Measurements from ENCODE around the gene IFI30.

DNA sequence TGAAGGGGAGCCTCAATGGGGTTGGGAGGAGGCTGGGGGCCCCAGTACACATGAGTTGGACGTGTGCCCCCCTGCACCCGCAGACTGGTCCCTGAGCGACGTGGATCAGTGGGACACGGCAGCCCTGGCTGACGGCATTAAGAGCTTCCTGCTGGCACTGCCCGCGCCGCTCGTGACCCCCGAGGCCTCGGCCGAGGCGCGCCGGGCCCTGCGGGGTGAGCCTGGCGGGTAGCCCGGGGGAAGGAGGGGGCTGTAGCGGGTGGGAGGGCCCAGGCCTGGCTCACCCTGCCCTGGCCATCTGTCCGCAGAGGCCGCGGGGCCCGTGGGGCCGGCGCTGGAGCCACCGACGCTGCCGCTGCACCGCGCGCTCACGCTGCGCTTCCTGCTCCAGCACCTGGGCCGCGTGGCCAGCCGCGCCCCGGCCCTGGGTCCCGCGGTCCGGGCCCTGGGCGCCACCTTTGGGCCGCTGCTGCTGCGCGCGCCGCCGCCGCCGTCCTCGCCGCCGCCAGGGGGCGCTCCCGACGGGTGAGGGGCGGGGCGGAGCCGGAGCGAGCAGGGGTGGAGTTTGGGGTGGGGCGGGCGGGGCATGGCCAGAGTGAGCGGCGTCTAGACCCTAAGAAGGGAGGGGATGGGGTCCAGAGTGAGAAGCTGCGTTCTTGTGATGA is 12.5 kb upstream of the IFI30 start:
- TF ChIP-seq EZH2phosphoT487 (IDR thresholded peaks at IDR 0.05; ENCODE audit: insufficient read depth, low read depth) (no peak), EZH2 (IDR thresholded peaks at IDR 0.05; ENCODE audit: insufficient read depth, poor library complexity, severe bottlenecking) (no peak)
